GM15510 (cell line): ENCODE measurements around the gene GH1.

Source experiments
- POLR2A ChIP-seq: IDR thresholded peaks from 3 replicates; pipeline ENCODE4 v1.6.1; 2011; ENCODE audit warnings: borderline replicate concordance; ENCODE audit not compliant: insufficient read length; ENCODE audit errors: extremely low read depth

Gene GH1

GRCh38 chr17:63934183-63935112, 15.8 kb upstream of the GH1 start:
- no peak for TF ChIP-seq POLR2A

DNA sequence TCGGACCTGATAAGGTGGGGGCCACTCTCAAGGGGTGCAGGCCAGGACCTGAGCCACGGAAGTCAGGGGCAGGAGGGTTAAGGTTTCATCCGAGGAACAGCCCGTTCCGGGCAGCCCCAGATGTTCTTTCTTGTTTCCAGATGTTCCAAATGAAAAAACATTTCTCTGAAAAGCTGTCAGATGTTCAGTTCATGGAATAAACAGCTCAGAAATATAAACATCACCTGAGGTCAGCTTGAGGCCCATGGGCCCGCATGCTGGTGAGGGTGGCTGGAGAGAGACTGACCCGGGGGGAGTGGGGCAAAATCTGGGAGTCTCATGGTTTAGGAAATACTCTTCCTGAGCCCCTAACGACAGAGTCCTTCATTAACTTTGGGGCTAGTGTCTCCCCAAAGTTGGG, 15.0 kb upstream of the GH1 start:
- TF ChIP-seq POLR2A = no peak

DNA sequence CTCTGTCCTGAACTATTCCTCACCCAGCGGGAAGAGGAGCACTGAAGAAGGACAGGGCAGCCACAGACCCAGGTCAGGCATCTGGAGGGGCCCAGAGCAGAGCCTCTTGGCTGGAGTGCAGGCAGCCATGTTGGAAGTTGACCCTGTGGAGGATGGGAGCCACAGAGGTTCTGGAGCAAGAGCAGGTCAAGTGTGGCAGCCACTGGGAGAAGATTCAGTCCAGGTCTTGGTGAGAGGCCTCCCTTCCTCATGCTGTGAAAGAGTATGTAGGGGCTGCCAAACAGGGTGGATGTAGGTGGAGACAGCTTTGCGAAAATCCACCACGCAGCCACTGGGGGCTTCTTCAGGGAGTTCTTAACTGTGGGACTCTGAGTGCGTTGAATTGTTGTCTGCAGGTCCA, 14.1 kb upstream of the GH1 start:
- TF ChIP-seq POLR2A = no peak

- TF ChIP-seq POLR2A = peak; percentile 90
Observed at GRCh38 chr17:63931981-63932561, 13.4 kb upstream of the GH1 start, which contains the start of gene CD79B. Gene CD79B, minus strand, starts transcription at chr17:63932331. Its CDS starts 70 bp downstream, at chr17:63932261.

- TF ChIP-seq POLR2A = peak; percentile 25
Observed at GRCh38 chr17:63930951-63931575, 12.4 kb upstream of the GH1 start.

DNA sequence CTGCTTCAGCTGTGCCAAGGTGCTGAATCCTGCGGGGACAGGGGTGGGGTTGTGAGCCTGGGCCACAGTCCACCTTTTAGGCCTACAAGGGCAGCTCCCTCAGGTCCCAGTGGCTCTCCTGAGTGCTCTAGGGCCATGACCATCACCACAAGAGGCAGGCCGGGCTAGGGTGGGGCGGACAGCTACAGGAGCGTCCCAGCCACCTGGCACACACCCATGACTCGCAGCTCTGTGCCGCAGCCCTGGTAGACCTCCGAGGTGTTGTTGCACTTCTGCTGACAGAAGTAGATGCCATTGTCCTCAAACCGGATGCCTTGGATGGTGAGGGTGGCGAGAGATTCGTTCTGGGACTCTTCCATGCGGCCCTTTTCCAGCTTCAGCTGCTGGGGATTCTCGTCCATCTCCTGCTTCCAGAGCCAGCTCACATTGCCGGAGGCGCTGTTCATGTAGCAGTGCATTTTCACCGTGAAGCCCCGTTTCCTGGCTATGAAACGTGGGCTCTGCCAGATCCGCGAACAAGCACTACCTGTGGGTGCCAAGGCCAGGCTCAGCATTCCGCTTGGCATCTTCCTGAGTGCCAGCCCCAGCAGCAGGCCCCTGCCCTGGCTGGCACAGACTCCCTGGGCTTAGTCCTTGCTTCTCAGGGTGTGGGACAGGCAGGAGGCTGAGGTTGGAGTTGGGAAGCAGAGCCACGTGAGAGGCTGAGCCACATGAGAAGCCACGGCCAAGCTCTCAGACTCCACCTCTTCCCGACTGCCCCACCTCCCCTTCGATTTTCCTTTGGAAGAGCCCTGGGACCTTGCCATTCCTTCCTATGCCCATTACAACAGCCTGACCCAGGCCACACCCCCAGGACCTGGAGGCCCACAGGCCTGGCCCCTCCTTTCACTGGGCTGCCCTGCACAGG, 11.5 kb upstream of the GH1 start:
- no peak for TF ChIP-seq POLR2A

DNA sequence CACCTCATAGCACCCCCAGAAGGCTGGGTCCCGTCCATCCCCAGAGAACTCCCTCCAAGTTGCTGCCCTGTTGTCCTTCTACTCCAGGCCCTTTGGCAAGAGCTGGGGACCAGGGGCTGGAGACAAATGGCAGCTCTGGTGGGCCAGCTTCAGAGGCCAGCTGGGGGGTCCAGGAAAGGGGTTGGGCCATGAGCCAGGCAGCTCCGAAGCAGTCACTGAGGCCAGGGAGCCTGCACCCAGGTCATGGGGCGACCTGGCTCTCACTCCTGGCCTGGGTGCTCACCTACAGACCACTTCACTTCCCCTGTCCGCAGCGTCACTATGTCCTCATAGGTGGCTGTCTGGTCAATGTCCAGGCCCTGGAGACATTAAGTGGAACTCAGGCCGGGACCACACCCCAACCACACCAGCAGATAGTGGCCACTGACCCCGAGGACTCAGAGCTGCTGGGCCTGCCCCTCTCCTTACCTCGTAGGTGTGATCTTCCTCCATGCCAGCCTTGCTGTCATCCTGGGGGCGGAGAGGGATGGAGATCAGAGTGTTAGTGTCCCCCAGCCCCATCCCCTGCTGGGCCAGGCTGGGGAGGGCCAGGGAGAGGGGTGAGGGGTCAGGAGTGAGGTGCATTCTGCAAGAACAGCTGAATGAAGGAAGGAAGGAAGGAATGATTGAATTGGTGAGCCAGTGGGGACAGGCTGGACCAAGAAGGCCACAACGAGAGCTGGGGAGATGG, 10.5 kb upstream of the GH1 start:
- TF ChIP-seq POLR2A = no peak

- no peak for TF ChIP-seq POLR2A
Observed at GRCh38 chr17:63928172-63928666, 9.6 kb upstream of the GH1 start.

- peak; percentile 14 for TF ChIP-seq POLR2A
Observed at GRCh38 chr17:63927464-63928171, 9.0 kb upstream of the GH1 start.

DNA sequence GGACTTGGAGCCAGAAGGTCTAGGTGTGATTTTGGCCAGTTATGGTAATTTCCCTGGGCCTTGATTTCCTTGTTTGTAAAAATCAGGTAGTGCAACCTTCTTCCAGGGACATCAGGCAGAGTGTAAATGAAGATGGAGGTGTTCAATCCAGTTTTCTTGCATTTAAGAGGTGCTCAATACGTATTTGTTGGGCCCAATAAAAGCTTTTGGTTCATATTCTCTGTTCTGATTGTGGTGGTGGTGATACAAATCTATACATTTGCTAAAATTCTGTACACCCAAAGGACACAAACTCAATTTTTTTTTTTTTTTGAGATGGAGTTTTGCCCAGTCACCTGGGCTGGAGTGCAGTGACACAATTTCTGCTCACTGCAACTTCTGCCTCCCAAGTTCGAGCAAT, 7.5 kb upstream of the GH1 start:
- no peak for TF ChIP-seq POLR2A

GRCh38 chr17:63925615-63926014, 7.0 kb upstream of the GH1 start:
- no peak for TF ChIP-seq POLR2A

DNA sequence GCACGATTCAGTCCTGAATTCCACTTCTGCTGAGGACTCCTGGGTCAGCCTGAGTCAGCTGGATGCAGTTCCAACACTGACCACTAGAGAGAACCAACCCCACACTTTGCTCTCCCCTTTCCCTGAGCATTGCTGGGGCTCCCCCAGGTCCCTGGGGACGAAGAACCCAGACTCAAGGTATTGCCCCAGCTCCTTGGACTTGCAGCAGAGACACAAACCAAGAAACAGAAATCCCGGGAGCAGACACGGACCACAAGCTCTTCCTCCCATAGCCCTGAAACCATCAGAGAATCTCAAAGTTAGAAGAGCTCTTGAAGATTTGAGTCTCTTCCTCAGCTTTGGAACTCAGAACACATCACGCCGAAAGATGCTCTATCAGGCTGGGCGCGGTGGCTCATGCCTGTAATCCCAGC, 678 bp upstream of the GH1 start:
- no peak for TF ChIP-seq POLR2A

DNA sequence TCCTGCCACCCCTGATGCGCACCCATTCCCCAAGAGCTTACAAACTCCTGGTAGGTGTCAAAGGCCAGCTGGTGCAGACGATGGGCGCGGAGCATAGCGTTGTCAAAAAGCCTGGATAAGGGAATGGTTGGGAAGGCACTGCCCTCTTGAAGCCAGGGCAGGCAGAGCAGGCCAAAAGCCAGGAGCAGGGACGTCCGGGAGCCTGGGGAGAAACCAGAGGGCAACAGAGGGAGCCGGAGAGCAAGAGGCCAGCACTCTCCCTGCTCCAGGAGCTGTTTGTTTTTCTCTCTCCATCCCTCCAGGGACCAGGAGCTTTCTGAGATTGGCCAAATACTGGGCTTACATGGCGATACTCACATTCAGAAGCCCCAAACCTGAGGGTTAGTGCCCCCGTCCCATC, 334 bp downstream of the GH1 start:
- TF ChIP-seq POLR2A = no peak

- TF ChIP-seq POLR2A = no peak
Observed at GRCh38 chr17:63917646-63918045, 993 bp downstream of the GH1 start.
